HepG2 (cell line): ENCODE data around the gene CIT. TPM values are rescaled to one million over a fixed set of nuclear protein-coding genes. Genes with fewer than 3 reads are reported as not detected.

Experiments used
- ATAC-seq: fragments of 200-7000 bp; cut with Tn5 transposase; 3 replicates; pipeline ENCODE4 v1.9.1; 2020; ENCODE audit warnings: mild to moderate bottlenecking, moderate library complexity
- BruUV-seq: library from RNA; stranded (reverse); fragments of 400-500 nt; replicated peaks from 2 replicates; lab custom pipeline; 2021; lab: Mats Ljungman, UMichigan
- CTCF ChIA-PET: fragments of 300-600 bp; formaldehyde crosslinking; extraction: SDS; loops from one replicate; lab custom pipeline; 2021; ENCODE audit warnings: low total read pairs, inconsistent platforms, low intra/inter-chr PET ratio; lab: Yijun Ruan, JAX
- POLR2A ChIA-PET: fragments of 350-600 bp; sonication (Branson Sonifier 250); formaldehyde crosslinking; loops from one replicate; lab custom pipeline; 2020; ENCODE audit warnings: antibody characterized with exemption, inconsistent platforms; lab: Yijun Ruan, JAX
- DNase-seq: peaks from one replicate; pipeline ENCODE4 v3.0.0-alpha.2; 2015; ENCODE audit warnings: low spot score
- FAIRE-seq: peaks from 3 replicates; lab custom pipeline; 2011; peaks lifted over from hg19 to GRCh38; lab: Jason Lieb, UNC
- H2AFZ ChIP-seq: one replicate; pipeline ENCODE4 v1.6.1; 2011; ENCODE audit warnings: low read length, inconsistent platforms
- H3K27ac ChIP-seq: fragments of 300-600 bp; 3 replicates; pipeline ENCODE4 v1.8.0; 2011; ENCODE audit warnings: mixed run types, mild to moderate bottlenecking, mixed read lengths, low read length, inconsistent platforms; ENCODE audit not compliant: insufficient read depth; ENCODE audit errors: extremely low read length
- H3K27me3 ChIP-seq, 2 experiments: fragments of 200-600 bp in 1 of 2; 2 replicates in 1 of 2; 3 replicates in 1 of 2; pipeline versions ENCODE4 v1.6.0 to v1.8.0; 2011; ENCODE audit warnings: low read length in 2 of 2, mild to moderate bottlenecking in 2 of 2, moderate library complexity in 2 of 2, inconsistent platforms in 1 of 2; ENCODE audit not compliant: insufficient read depth in 2 of 2, control insufficient read depth in 1 of 2
- H3K36me3 ChIP-seq, 2 experiments: fragments of 200-600 bp in 1 of 2; replicated peaks in 1 of 2; 2 replicates in 1 of 2; 3 replicates in 1 of 2; pipeline versions ENCODE4 v1.5.1 to v1.8.0; 2011; ENCODE audit warnings: low read length in 2 of 2, inconsistent platforms in 1 of 2; ENCODE audit not compliant: insufficient read depth in 2 of 2, control insufficient read depth in 1 of 2
- H3K4me1 ChIP-seq: 2 replicates; pipeline ENCODE4 v1.5.1; 2012; ENCODE audit warnings: low read length, inconsistent platforms; ENCODE audit not compliant: insufficient read depth
- H3K4me2 ChIP-seq: 2 replicates; pipeline ENCODE4 v1.6.0; 2011; ENCODE audit warnings: low read depth, low read length, inconsistent platforms
- H3K4me3 ChIP-seq, 3 experiments: fragments of 200-600 bp in 1 of 3; sonication (generic), shearing (Covaris generic) in 1 of 3; replicated peaks in 1 of 3; 2 replicates each; pipeline ENCODE4 v1.5.1; 2011 to 2016; ENCODE audit warnings: low read length in 3 of 3, inconsistent platforms in 2 of 3, low read depth in 2 of 3, mild to moderate bottlenecking in 2 of 3, control low read depth in 1 of 3, mixed read lengths in 1 of 3; ENCODE audit not compliant: insufficient read depth in 1 of 3
- H3K79me2 ChIP-seq: one replicate; pipeline ENCODE4 v1.6.1; 2011; ENCODE audit warnings: low read length, inconsistent platforms; ENCODE audit not compliant: insufficient read depth
- H3K9ac ChIP-seq: 2 replicates; pipeline ENCODE4 v1.6.0; 2011; ENCODE audit warnings: mild to moderate bottlenecking, low read depth, low read length, inconsistent platforms; ENCODE audit not compliant: insufficient read depth
- H3K9me3 ChIP-seq: 2 replicates; pipeline ENCODE4 v1.5.1; 2012; ENCODE audit warnings: mild to moderate bottlenecking, low read length
- H4K20me1 ChIP-seq: 2 replicates; pipeline ENCODE4 v1.6.0; 2011; ENCODE audit warnings: inconsistent platforms, mild to moderate bottlenecking, low read length, moderate library complexity; ENCODE audit not compliant: insufficient read depth
- FOXO1 ChIP-seq: sonication (generic); formaldehyde crosslinking; IDR thresholded peaks from 2 replicates; pipeline ENCODE4 v1.4.0; 2020; ENCODE audit warnings: missing genetic modification reagents
- HNRNPUL1 ChIP-seq: fragments of 200-400 bp; formaldehyde crosslinking; IDR thresholded peaks from 2 replicates; pipeline ENCODE4 v1.6.1; 2017; ENCODE audit warnings: low read depth, mild to moderate bottlenecking, low read length, moderate library complexity
- HOXA7 ChIP-seq: sonication (generic); formaldehyde crosslinking; IDR thresholded peaks from 2 replicates; pipeline ENCODE4 v1.8.1; 2022; ENCODE audit warnings: mild to moderate bottlenecking, missing genetic modification reagents, moderate library complexity
- SMC3 ChIP-seq: IDR thresholded peaks from 2 replicates; pipeline ENCODE4 v1.6.1; 2011; ENCODE audit warnings: low read length, improper control_type of control experiment
- STAG1 ChIP-seq: sonication (generic); formaldehyde crosslinking; IDR thresholded peaks from 2 replicates; pipeline ENCODE4 v1.4.0; 2020; ENCODE audit warnings: missing genetic modification reagents
- TEAD3 ChIP-seq: optimal IDR thresholded peaks from 2 replicates; pipeline ENCODE3; 2016; ENCODE audit warnings: borderline replicate concordance
- ZNF296 ChIP-seq: sonication (generic); formaldehyde crosslinking; conservative IDR thresholded peaks from 2 replicates; pipeline ENCODE4 v1.5.0; 2020; ENCODE audit warnings: mild to moderate bottlenecking, missing genetic modification reagents
- WGBS: methylation state at CpG from one replicate; pipeline ENCODE4 v1.1.6; 2017; ENCODE audit warnings: low lambda C conversion rate; 5-methylcytosine and 5-hydroxymethylcytosine counted together
- in situ Hi-C: cut with HindIII; loops from 2 replicates; pipeline ENCODE4 v1.10.0; 2017; ENCODE audit warnings: low pct_unique_long_range_greater_than_20kb; ENCODE audit not compliant: extremely low pct_ligation_motif_present
- intact Hi-C: fragments of 100-400 bp; cut with micrococcal nuclease; formaldehyde crosslinking; loops from one replicate; pipeline ENCODE4 v1.10.0; 2022; ENCODE audit not compliant: unreplicated experiment
- polyA plus RNA-seq, 8 experiments: library from polyadenylated mRNA; depleted of rRNA in 3 of 8; stranded (reverse) in 7 of 8; unstranded in 1 of 8; fragments of >200 nt; fragmentation: Illumina TruSeq in 4 of 8; extraction: Trizol in 4 of 8; gene quantifications; 2 replicates each; pipeline versions ENCODE4 v1.2.1 to v1.2.3, GENCODE V29; 2011 to 2016; ENCODE audit warnings: low read depth in 4 of 8, missing spikeins in 1 of 8, mixed read lengths in 1 of 8; ENCODE audit not compliant: insufficient read depth in 1 of 8
- total RNA-seq, 5 experiments: library from RNA; depleted of rRNA; stranded (reverse); fragments of >200 nt; fragmentation: Illumina TruSeq; extraction: Trizol; gene quantifications; 2 replicates each; pipeline ENCODE4 v1.2.3, GENCODE V29; 2016; ENCODE audit warnings: low read depth in 1 of 5
- TF ChIP-seq, protein P1 (sequence below): sonication (generic); formaldehyde crosslinking; IDR thresholded peaks from 2 replicates; pipeline ENCODE4 v1.5.0; 2020; ENCODE audit warnings: mild to moderate bottlenecking, missing genetic modification reagents, moderate library complexity
- TF ChIP-seq, protein P2 (sequence below): sonication (generic); formaldehyde crosslinking; IDR thresholded peaks from 2 replicates; pipeline ENCODE4 v1.5.1; 2020; ENCODE audit warnings: mild to moderate bottlenecking, missing genetic modification reagents, borderline replicate concordance

Gene CIT
- total and polyA plus RNA-seq, 2 of the 13 experiments (the other 11 are each of a cell fraction or from before 2014, with no cell fraction given), result 7.7 to 11.7 TPM

DNA sequence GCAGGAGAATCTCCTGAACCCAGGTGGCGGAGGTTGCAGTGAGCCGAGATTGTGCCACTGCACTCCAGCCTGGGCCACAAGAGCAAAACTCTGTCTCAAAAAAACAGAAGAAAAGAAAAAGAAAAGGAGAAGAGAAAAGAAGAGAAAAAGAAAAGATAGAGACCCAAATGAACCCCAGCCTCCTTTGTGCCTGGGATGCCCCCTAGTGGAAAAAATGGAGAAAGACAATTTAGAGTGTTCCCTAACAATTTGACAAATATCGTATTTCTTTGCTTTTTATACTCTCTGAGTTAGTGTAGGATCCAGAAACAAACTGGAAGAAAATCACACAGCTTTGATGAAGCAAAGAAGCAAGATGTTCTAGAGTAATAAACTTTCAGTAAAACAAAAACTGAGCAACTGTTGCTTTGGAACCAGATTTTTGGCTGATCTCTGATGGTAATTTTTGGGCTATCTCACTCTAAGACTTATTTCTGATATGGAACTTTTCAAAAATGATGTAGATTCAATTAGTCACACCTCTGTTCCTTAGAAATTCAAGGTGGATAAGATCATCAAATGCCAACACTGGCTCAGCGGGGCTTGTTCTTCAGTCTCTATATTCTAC, 227.8 kb downstream of the CIT start:
- no peak for DNase-seq
- H2AFZ ChIP-seq, result no peak overlapping the region

More for the DNA sequence above, 227.8 kb downstream of the CIT start:
- no peak overlapping the region for H3K4me3 ChIP-seq
- H4K20me1 ChIP-seq, result no peaks in the 10 kb centered on the region
- intact Hi-C loops (no loop called here), in situ Hi-C loops (no loop called here)
- FAIRE-seq, result peak; percentile 12
- H3K79me2 ChIP-seq, result no peaks in the 10 kb centered on the region
- H3K4me1 ChIP-seq, result no peaks in the 10 kb centered on the region
- ATAC-seq, result no peak
- CTCF ChIA-PET, result no interaction called here
- H3K9ac ChIP-seq, result no peak overlapping the region
- H3K27ac ChIP-seq, result no peak overlapping the region
- TF ChIP-seq HOXA7, result no peak
- TF ChIP-seq, protein P1, sequence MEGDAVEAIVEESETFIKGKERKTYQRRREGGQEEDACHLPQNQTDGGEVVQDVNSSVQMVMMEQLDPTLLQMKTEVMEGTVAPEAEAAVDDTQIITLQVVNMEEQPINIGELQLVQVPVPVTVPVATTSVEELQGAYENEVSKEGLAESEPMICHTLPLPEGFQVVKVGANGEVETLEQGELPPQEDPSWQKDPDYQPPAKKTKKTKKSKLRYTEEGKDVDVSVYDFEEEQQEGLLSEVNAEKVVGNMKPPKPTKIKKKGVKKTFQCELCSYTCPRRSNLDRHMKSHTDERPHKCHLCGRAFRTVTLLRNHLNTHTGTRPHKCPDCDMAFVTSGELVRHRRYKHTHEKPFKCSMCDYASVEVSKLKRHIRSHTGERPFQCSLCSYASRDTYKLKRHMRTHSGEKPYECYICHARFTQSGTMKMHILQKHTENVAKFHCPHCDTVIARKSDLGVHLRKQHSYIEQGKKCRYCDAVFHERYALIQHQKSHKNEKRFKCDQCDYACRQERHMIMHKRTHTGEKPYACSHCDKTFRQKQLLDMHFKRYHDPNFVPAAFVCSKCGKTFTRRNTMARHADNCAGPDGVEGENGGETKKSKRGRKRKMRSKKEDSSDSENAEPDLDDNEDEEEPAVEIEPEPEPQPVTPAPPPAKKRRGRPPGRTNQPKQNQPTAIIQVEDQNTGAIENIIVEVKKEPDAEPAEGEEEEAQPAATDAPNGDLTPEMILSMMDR, result peak; percentile 64
- TF ChIP-seq ZNF296, result no peak
- TF ChIP-seq, protein P2, sequence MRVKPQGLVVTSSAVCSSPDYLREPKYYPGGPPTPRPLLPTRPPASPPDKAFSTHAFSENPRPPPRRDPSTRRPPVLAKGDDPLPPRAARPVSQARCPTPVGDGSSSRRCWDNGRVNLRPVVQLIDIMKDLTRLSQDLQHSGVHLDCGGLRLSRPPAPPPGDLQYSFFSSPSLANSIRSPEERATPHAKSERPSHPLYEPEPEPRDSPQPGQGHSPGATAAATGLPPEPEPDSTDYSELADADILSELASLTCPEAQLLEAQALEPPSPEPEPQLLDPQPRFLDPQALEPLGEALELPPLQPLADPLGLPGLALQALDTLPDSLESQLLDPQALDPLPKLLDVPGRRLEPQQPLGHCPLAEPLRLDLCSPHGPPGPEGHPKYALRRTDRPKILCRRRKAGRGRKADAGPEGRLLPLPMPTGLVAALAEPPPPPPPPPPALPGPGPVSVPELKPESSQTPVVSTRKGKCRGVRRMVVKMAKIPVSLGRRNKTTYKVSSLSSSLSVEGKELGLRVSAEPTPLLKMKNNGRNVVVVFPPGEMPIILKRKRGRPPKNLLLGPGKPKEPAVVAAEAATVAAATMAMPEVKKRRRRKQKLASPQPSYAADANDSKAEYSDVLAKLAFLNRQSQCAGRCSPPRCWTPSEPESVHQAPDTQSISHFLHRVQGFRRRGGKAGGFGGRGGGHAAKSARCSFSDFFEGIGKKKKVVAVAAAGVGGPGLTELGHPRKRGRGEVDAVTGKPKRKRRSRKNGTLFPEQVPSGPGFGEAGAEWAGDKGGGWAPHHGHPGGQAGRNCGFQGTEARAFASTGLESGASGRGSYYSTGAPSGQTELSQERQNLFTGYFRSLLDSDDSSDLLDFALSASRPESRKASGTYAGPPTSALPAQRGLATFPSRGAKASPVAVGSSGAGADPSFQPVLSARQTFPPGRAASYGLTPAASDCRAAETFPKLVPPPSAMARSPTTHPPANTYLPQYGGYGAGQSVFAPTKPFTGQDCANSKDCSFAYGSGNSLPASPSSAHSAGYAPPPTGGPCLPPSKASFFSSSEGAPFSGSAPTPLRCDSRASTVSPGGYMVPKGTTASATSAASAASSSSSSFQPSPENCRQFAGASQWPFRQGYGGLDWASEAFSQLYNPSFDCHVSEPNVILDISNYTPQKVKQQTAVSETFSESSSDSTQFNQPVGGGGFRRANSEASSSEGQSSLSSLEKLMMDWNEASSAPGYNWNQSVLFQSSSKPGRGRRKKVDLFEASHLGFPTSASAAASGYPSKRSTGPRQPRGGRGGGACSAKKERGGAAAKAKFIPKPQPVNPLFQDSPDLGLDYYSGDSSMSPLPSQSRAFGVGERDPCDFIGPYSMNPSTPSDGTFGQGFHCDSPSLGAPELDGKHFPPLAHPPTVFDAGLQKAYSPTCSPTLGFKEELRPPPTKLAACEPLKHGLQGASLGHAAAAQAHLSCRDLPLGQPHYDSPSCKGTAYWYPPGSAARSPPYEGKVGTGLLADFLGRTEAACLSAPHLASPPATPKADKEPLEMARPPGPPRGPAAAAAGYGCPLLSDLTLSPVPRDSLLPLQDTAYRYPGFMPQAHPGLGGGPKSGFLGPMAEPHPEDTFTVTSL, result no peak
- TF ChIP-seq HNRNPUL1, result no peak
- peak; percentile 55 for TF ChIP-seq STAG1 (CRISPR knock-in tag)
- 0 out of 2 replicates have a peak, but pooled peaks have one; percentile 38 for TF ChIP-seq SMC3
- TF ChIP-seq FOXO1 (CRISPR knock-in tag), result no peak
- TF ChIP-seq TEAD3 (CRISPR knock-in tag), result peak; percentile 85
- 36% methylated on average over 4 of the region's 4 CpGs for WGBS
- POLR2A ChIA-PET, result no interaction called here
- H3K36me3 ChIP-seq, result no peaks in the 10 kb centered on the region
- no peaks in the 10 kb centered on the region for H3K9me3 ChIP-seq
- peaks cover 0 to 4% of the 10 kb centered on the region in 2 experiments; a peak in 1 of 5 replicates for H3K27me3 ChIP-seq
- BruUV-seq, result no TSS peak
- no peak overlapping the region for H3K4me2 ChIP-seq
